Erythroblast (primary cell): ENCODE data around the gene CXXC1.

ENCODE experiments used
- GATA1 ChIP-seq: IDR thresholded peaks from 2 replicates; pipeline ENCODE4 v1.6.1; 2011; ENCODE audit warnings: low read depth, mild to moderate bottlenecking, control low read depth, low read length, moderate library complexity
- POLR2A ChIP-seq: IDR thresholded peaks from 2 replicates; pipeline ENCODE4 v1.6.1; 2011; ENCODE audit warnings: mild to moderate bottlenecking, low read length

DNA sequence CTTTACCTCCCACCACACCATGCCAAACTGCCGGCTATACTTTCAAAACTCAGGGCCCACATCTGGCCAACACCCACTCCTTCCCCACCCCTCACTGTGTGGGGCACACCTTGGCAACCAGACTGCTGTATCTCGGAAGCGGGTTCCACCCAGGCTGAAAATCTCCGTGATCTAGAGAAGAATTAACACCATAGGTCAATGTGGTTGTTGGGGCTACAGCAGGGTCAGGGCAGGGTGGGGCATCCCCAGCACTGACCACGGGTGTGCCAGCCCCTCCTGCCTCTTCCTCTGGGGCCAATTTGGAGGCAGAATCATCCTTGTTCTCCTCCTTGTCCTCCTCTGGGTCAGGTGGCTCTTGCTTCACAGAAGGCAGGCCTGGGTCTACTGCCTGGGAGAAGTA is 14.9 kb downstream of the CXXC1 start:
- TF ChIP-seq POLR2A (no peak), GATA1 (no peak)
